ENCODE measurements around the gene PGA5.

Gene PGA5

GRCh38 chr11:61268588-61269250, 27.7 kb downstream of the PGA5 start:
- no peak for DNase-seq

DNA sequence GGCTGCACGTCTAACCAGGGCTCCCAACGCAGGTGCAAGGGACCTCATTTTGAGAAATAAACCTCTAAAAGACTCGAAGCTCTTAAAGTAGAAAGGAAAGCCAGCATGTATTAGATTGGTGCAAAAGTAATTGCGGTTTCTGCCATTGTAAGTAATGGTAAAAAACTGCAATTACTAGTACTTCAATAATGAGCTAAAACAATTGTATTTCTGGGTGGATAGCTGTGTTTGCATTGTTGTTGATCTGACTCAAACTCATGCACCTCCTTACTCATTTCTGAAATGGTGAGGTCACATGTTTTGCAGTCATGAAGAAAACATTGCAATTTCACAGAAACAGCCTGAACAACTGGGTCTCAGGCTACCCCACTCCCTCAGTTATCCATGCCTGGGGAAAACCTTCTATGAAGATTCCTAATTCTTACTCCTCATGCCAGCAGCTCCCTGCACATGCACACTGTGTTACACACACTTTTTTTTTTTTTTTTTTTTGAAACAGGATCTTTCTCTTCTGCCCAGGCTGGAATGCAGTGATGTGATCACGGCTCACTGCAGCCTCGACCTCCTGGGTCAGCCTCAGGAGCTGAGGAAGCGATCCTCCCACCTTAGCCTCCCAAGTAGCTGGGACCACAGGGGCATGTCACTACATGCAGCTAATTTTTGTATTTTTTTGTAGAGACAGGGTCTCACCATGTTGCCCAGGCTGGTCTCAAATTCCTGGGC, 29.5 kb downstream of the PGA5 start:
- DNase-seq = no peak

- DNase-seq = no peak
Observed at GRCh38 chr11:61272731-61273130, 31.8 kb downstream of the PGA5 start.

GRCh38 chr11:61273178-61274078, 32.5 kb downstream of the PGA5 start:
- DNase-seq = no peak

DNA sequence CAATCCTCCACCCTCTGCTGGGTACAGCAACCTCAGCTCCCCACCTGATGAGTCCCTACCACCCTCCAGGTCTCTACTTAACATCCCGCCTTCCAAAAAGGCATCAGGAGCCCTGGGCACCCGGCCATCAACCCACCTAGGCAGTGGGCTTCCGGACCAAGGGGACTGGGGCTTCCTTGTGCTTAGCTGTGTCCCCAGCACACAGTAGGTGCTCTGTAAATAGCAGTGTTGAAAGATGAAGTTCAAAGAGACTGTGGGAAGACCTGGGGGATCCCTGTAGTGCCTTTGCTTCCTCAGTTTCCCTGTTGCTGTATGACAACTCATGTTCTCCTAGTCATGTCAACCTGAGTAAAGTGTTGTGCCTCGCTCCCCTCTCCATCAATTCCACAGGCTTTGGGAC, 33.1 kb downstream of the PGA5 start:
- DNase-seq = no peak

DNA sequence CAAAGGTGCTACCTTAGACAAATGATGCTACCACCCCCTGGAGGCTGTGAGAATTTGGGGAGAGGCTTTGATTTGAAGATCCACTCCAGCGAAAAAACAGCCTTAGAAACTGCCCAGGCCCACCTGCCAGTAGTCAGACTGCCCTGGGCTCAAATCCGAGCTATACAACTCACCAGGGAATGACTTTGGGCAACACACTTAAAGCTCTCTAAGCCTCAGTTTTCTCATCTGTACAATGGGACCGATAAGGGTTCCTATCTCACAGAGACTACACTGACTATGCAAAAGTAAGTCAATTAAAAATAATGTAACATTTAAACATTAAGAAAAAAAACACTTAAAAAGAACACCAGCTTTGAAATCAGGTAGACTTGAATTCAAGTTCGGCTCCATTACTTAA, 34.2 kb downstream of the PGA5 start:
- no peak for DNase-seq

DNA sequence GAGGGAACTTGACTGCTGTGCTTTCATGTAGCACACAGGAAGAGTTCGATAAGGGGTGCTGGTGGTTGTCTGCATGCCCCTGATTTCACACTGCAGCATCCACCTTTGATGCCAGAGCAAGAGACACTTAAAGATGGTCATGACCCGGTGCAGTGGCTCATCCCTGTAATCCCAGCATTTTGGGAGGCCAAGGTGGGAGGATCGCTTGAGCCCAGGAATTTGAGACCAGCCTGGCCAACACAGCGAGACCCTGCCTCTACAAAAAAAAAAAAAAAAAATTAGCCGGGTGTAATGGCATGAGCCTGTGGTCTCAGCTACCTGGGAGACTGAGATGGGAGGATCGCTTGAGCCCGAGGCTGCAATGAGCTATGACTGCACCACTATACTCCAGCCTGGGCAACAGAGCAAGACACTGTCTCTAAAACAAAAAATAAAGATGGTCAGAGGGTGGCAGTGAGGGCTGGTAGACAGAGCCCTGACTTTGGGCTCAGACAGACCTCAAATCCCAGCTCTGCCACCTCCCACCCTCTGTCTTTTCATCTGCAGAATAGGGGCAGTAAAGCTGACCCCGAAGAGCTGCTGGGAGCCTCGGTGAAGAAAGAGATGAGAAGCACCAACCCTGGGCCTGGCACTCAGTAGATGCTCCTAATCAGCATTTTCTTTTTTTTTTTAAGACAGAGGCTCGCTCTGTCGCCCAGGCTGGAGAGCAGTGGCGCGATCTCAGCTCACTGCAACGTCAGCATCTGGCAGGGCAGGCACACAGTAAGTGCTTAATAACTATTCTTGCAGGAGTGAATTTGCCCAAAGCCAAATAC, 36.4 kb downstream of the PGA5 start:
- DNase-seq = no peak

DNA sequence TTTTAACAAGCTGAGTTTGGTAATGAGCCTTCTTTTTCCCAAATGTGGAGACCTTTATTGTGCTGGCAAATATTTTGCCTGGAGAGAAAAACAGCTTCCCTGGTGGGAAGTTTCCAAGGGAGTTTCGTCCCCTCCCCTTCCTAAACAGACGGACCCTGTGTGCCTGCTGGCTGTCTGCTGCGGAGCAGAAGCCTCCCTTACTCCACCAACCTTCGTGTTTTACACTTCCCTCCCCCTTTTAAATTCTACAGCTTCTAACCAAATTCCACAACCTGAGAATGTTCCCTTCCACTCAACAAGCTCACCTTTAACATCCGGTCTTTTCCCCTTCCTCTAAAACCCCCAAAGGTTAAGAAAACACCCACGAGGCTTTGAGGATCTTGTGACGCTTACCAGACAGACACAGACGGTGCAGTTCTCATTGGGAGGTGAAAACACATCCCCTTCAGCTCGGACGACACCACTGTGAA, 37.1 kb downstream of the PGA5 start:
- DNase-seq = no peak

GRCh38 chr11:61279934-61280659, 39.1 kb downstream of the PGA5 start:
- no peak for DNase-seq

- no peak for DNase-seq
Observed at GRCh38 chr11:61280883-61281580, 40.1 kb downstream of the PGA5 start.

DNA sequence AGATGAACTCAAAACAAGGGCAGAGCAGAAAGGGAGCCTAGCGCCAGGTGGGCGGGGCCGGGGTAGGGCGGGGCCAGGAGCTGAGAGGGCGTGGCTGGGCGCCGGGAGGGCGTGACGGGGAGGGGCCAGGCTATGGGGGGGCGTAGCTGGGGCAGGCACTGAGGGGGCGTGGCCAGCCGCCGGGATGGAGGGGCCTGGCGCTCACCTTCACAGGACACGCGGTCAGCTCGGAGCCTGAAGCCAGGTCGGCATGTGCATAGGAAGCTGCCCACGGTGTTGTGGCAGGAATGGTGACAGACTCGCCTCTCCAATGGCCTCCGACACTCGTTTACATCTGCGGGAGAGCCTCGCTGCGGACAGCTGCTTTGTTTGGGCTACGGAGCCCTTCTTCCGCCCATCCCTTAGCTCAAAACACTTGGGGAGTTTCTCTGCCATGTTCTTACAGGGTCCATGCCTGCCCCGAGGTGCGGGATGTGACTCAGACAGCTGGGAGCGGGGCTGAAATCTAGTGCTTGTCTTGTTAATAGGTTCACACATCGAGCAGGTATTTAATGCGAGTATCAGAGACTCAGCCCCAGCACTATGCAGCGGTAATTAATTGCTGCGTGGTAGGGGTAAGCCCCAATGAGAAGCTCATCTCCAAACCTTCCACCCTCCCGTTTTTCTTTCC, 40.7 kb downstream of the PGA5 start:
- DNase-seq = peak; percentile 56

- no peak for DNase-seq
Observed at GRCh38 chr11:61283613-61284012, 42.6 kb downstream of the PGA5 start.

GRCh38 chr11:61287338-61287977, 46.5 kb downstream of the PGA5 start:
- DNase-seq = no peak

GRCh38 chr11:61290905-61291690, 50.1 kb downstream of the PGA5 start:
- DNase-seq = no peak

- no peak for DNase-seq
Observed at GRCh38 chr11:61292356-61292755, 51.4 kb downstream of the PGA5 start.

DNA sequence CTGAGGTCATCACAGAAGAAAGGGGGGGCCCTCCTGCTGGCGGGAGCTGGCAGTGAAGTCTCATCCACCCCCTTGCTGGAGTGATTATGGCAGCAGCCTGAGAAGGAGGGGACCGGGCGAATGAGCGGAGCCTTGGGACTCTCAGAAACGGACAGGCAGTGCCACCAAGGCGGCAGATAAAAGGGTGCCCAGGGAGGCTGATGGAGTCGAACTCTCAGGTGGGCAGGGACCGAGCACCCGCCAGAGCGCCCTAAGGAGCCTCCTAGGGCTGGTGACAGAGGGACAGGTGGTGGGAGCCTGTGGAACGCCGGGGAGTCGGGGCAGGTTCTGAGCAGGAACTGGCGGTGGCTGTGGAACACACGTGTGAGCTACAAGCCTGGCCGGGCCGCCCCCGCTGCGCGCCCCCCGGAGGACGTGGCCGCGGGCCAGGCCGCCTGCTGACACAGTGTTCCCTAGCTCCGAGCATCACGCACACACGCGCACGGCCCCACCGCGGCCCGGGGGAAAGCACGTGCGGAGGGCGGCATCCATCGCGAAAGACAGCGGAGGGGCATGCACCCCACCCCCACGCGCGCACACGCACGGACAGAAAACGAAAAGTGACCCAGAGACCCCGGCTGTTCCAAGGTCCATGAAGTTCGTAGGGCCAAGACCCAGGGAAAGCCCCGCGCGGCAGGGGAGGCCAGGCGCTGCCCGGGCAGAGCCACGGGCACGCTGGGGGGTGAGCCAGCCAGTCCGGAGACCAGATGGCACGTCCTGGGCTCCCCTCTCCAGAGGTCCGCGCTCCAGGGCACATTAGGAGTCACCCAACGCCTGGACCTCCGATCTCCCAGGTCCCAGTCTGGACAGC, 53.1 kb downstream of the PGA5 start:
- peak; percentile 86 for DNase-seq

DNA sequence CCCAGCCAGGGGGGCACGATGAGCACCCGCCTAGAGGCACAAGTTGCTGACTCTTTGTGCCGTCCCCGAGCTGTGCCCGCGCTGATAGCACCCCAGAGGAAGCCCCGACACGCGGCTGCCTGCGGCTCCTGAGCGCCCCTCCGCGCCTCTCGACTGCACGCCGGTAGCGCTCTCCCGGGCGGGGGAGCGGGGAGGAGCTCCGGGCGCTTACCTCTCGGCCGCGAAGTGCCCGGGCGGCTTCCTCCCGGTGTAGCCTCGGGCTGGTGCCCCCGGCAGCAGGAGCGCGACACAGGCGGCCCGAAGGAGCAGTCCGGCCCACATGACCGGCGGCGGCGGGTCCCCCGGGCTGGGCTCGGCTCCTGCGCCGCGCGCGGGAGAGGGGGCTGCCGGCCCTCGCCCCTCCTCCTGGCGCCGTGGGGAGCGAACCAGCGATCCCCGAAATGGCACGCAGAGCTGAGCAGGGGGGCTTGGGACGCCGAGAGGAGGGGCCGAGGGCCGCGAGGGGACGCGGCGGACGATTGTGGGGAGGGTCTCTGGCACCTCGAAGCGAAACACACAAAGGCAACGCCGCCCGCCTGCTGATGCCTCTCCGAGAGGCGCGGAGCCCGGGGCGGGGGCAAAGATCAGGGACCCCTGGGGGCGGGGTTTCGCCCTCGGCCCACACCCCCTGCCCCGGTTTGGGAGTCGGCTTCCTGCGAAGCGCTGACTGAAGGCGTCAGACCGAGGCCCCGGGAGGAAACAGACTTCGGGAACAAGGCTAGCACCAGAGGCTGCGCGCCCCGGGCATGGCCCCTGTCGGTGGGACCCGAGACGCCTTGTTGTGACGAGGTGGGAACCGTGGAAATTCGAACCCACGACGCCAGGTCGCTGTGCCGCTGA, 54.0 kb downstream of the PGA5 start, which contains the start of gene VWCE:
VWCE (minus strand) TSS at position 600 of the 879 bp plus-strand sequence; CDS start at position 321, 279 bp downstream.
- DNase-seq = peak; percentile 79

Measured in right hindlimb (tissue), 1 donor.